GM21447 (cell line): ENCODE results near the gene RPL35.

Source experiments
- ATAC-seq: cut with Tn5 transposase; IDR thresholded peaks from one replicate; pipeline ENCODE4 v1.9.1; 2021; ENCODE audit not compliant: unreplicated experiment

Gene RPL35

GRCh38 chr9:124861342-124862229 lies at the start of gene RPL35, which contains the start of gene ARPC5L:
TSS of gene RPL35 (minus strand) at chr9:124861957. CDS start at chr9:124861912, 45 bp downstream.
TSS of gene ARPC5L (plus strand) at chr9:124862130. CDS start at chr9:124869291, 7,161 bp downstream.
- ATAC-seq: peak; percentile 79

- ATAC-seq: no peak
Observed at GRCh38 chr9:124908098-124908497, 46.3 kb upstream of the RPL35 start.

DNA sequence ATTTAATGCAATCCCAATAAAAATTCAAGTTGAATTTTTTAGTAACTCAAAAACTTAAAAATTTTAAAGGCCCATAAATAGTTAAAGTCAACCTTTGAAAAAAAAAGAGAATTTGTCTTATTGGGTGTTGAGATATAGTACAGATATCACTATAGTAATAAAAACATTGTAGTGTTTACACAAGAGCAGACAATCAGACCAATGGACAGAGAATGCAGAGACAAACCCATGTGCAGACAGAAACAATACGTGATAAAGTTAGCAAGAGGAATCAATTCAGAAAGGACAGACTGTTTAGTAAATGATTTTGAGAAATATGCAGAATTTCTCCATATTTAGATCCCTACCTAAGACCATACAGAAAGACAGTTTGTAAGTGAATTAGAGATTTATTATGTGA lies 45.2 kb upstream of the RPL35 start:
- ATAC-seq: no peak

DNA sequence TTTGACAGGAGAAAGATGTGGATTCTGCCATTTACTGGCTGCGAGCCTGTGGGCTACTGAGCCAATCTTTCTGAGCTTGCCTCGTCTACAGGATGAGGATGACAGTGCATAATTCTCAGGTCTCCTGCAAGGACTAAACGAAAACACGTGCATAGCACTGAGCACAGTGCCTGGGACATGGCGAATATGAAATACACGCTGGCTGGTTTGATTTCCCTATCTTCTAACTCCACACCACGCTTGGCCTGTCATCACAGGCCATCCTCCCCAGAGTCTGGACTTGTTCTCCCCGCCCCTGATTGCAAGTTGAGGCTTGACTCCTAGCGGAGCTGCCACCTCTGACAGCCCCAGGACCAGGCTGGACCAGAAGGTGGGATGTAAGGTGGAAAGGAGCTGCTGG lies 38.1 kb upstream of the RPL35 start:
- no peak for ATAC-seq

GRCh38 chr9:124897570-124898460 lies 36.1 kb upstream of the RPL35 start:
- ATAC-seq: no peak

DNA sequence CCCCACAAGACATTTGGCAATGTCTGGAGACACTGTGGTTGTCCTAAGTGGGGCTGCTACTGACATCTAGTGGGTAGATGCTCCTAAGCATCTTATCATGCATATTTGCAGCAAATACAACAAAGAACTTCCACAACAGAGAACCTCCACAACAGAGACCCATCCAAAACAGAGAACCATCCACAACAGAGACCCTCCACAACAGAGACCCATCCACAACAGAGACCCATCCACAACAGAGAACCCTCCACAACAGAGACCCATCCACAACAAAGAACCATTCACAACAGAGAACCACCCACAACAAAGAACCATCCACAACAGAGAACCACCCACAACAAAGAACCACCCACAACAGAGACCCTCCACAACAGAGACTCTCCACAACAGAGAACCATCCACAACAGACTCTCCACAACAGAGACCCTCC lies 33.0 kb upstream of the RPL35 start:
- no peak for ATAC-seq

- ATAC-seq: no peak
Observed at GRCh38 chr9:124894035-124894740, 32.4 kb upstream of the RPL35 start.

- no peak for ATAC-seq
Observed at GRCh38 chr9:124890179-124890578, 28.4 kb upstream of the RPL35 start.

DNA sequence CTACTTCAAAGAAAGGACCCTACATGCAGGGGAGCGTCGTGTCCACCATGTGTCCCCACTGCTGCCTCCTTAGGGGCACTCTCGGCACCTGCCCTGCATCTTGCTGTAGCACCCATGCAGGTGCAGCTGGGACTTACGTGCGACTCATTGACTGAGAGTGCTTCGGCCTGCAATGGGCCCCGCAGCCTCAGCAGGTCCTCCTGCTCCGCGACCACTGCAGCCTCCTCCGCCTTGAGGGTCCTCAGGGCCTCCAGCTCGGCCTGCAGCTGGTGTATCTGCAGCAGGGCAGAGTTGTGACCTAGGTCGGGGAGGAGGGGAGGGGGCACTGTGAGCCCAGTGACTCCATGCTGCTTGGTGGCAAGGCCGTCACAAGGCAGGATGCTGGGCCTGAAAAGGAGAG lies 27.2 kb upstream of the RPL35 start:
- ATAC-seq: no peak

- no peak for ATAC-seq
Observed at GRCh38 chr9:124887832-124888231, 26.1 kb upstream of the RPL35 start.

DNA sequence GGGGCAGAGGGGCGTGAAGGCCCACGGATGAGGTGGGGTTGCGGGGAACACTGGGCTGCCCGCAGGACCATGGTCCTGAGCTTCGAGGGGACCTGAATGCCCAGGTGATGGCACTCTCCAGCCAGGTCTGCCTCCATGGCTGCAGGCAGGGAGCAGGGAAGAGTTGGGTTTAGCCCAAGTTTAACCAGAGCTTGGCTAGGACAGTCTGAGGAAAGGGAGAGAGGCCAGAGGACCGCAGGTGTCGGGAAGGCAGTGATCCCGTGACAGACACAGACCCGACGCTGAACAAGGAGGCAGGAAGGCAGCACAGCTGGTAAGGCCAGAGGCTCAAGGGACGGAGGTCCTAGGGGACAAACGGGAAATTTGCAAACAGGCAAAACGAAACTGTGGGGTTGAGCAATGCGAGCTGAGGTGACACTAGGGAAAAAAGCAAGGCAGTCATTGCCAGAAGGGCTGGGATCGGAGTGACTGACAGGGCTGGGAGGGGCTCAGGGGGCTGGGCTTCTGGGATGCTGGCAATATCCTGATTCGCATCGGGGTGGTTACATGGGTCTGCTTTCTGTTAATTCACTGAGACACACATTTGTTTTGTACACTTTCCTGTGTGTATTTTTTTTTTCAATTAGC lies 25.2 kb upstream of the RPL35 start:
- ATAC-seq: no peak

DNA sequence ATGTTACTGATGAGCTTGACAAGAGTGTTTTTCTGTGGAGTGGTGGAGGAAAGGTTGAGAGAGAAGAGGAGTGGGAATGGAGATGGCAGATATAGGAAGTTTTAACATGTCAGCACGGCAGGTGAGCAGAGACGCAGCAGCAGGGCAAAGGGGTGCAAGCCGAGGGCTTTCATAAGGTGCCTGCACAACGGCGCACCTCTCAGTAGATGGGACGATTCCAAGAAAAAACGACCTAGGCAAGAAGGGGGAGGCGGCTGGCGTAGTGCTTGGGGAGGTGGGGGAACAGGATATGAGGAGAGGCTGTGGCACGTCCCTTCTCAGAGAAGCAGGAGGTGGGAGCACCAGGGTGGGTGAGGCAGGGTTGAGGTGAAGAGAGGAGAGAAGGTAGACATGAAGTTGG lies 24.7 kb upstream of the RPL35 start:
- no peak for ATAC-seq

DNA sequence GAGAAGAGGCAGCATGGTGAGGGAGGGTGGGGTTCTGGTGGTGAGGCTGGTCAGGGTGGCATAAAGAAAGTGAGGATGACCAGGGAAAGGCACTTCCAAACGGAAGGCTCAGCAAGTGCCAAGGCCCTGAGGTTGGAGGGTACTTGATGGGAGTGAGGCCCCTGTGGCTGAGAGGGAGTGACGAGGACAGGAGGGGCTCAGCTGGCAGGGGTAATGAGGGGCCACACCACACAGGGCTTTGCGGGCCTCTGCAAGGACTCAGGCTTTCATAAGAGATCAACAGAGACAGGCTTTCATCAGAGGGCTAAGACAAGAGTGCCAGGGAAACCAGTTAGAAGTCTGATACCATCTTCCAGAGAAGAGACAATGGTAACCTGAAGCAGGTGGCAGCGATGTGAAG lies 23.8 kb upstream of the RPL35 start:
- ATAC-seq: no peak

GRCh38 chr9:124884376-124884775 lies 22.6 kb upstream of the RPL35 start:
- no peak for ATAC-seq

DNA sequence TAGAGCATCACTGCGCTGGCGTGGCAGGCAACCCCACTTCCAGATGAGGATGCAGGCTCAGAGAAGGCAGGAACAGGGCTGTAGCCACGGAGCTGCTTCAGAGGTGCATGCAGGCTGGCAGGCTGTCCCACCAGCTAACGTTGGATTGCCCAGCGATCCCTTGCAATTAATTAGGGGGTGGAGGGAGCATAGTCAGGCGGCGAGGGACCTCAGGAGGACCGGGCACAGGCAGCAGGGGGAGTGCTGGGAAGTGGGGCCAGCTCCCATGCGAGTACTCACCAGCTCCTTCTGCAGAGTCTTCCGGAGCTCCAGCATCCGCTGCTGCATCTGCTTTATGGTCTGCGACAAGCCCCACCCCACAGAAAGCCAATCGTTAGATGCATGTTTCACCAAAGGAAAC lies 20.5 kb upstream of the RPL35 start:
- no peak for ATAC-seq

DNA sequence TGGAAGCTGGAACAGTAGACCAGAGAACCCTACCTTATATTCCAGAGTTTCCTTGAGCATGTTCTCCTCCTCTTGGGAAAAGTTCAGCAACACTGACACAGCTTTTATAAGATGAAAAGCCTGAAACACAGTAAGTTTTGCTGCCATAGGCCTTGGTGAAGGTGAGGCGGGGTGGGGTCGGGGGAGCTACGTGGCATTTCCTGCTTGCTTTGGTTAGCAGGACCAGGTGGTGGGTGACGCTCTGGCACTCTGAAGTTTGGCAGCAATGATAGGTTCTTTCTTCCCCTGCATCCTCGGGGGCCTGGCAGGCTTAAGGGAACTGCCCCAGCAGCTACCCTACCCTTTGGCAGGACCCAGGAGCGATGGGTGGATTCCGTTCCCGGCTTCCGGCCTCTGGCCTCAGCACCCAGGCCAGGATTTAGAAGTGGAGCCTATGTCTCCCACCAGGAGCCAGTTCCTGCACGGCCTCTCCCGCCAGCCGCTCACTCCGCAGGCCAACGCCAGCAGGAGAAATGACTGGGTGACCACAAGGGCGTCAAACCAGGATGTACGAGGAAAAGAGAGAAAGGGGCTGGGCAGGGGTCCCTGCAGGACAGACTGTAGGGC lies 19.5 kb upstream of the RPL35 start:
- ATAC-seq: no peak

- ATAC-seq: no peak
Observed at GRCh38 chr9:124880501-124880900, 18.7 kb upstream of the RPL35 start.

DNA sequence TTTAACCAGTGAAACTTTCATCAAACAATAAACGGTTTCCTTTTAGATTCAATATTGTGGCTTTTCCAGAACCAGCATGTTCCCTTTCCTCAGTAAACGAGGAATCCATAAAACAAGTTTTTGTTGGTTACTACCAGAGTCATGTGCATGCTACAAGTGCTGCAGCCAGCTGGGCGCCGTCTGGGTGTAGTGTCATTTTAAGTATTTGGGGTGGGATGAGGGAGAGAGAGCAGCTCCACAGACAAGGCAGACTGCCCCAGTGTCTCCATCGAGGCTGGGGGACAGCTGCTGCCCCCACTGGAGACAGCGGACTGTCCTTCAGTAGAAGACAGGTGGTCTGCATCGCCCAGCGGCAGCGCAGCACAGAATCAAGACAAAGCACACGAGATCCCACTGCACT lies 17.5 kb upstream of the RPL35 start:
- ATAC-seq: no peak

GRCh38 chr9:124878518-124878917 lies 16.8 kb upstream of the RPL35 start:
- no peak for ATAC-seq

DNA sequence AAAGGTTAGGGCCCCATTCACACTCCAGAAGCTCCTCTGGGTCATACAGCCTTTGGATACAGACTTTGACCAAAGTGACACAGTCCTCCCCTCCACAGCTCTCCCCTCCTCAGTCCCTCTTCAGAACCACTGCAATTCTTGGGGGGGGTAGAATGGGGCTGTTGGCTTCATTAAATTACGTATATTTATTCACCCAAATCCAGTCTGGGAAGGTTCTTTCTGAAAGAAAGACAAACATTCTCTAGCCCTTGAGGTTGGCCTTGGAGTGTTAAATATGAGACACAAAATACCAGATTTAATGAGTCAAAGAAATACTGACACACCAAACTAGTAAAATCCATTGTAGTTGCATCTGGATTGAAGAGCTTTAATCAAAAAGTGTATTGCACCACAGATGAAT lies 16.3 kb upstream of the RPL35 start:
- ATAC-seq: no peak
